ENCODE measurements around the gene LDB2.

Gene LDB2

GRCh38 chr4:16884673-16885460, 13.6 kb downstream of the LDB2 start:
- H3K4me3 ChIP-seq (ENCODE audit: low read depth, low read length): no peak overlapping the region
- TF ChIP-seq CTCF (IDR thresholded peaks at IDR 0.05; ENCODE audit: insufficient read depth, low read depth, low read length, missing control alignments): no peak
- DNase-seq (ENCODE audit: low read depth): no peak

- no peak for DNase-seq (ENCODE audit: low read depth)
- no peak overlapping the region for H3K4me3 ChIP-seq (ENCODE audit: low read depth, low read length)
- TF ChIP-seq CTCF (IDR thresholded peaks at IDR 0.05; ENCODE audit: insufficient read depth, low read depth, low read length, missing control alignments): no peak
Measured at GRCh38 chr4:16883806-16884205, 14.6 kb downstream of the LDB2 start.

- no peak overlapping the region for H3K4me3 ChIP-seq (ENCODE audit: low read depth, low read length)
- TF ChIP-seq CTCF (IDR thresholded peaks at IDR 0.05; ENCODE audit: insufficient read depth, low read depth, low read length, missing control alignments): no peak
- no peak for DNase-seq (ENCODE audit: low read depth)
Measured at GRCh38 chr4:16881151-16881884, 17.1 kb downstream of the LDB2 start.

GRCh38 chr4:16875487-16875886, 23.0 kb downstream of the LDB2 start:
- no peak for DNase-seq (ENCODE audit: low read depth)
- no peak overlapping the region for H3K4me3 ChIP-seq (ENCODE audit: low read depth, low read length)
- no peak for TF ChIP-seq CTCF (IDR thresholded peaks at IDR 0.05; ENCODE audit: insufficient read depth, low read depth, low read length, missing control alignments)

- DNase-seq (ENCODE audit: low read depth): no peak
- H3K4me3 ChIP-seq (ENCODE audit: low read depth, low read length): no peak overlapping the region
- TF ChIP-seq CTCF (IDR thresholded peaks at IDR 0.05; ENCODE audit: insufficient read depth, low read depth, low read length, missing control alignments): no peak
Measured at GRCh38 chr4:16869594-16870245, 28.7 kb downstream of the LDB2 start.

- DNase-seq (ENCODE audit: low read depth): no peak
- H3K4me3 ChIP-seq (ENCODE audit: low read depth, low read length): no peak overlapping the region
- no peak for TF ChIP-seq CTCF (IDR thresholded peaks at IDR 0.05; ENCODE audit: insufficient read depth, low read depth, low read length, missing control alignments)
Measured at GRCh38 chr4:16868674-16869073, 29.8 kb downstream of the LDB2 start.

All from GM12865 (cell line).